ENCODE measurements around the gene MGLL.

MGLL gene

DNA sequence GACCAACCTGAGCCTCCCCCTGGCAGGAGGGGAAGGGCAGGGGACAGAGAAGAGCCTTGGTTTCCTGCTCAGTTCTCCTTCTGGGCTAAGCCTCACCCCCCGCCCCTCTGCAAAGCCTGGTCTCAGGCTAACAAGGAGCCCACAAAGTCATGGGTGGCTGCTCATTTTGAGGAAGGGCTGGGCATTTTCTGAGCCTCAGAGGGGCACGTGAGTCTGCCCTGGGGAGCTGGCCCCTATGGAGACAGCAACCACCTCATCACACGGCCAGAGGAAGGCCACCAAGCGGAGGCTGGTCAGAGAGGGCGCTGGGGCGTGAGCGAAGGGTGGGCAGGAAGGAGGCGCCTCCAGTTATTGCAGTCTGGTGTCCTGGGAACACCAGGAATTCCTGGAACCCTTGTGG lies 130.8 kb downstream of the MGLL start:
- Histone ChIP-seq H3K9me3 (ENCODE audit: low read depth, low read length) (no peaks in the 10 kb centered on the region), H3K9ac (ENCODE audit: insufficient read length) (no peak overlapping the region), H3K27ac (no peak overlapping the region), H3K4me3 (no peak overlapping the region), H3K36me3 (ENCODE audit: insufficient read depth, low read length) (no peaks in the 10 kb centered on the region)
- no peak for TF ChIP-seq POLR2AphosphoS5 (IDR thresholded peaks at IDR 0.05; ENCODE audit: borderline replicate concordance, low read depth, low read length)
- TF ChIP-seq EZH2 (IDR thresholded peaks at IDR 0.05) = no peak
- no peak for TF ChIP-seq FOXP2 (optimal IDR thresholded peaks at IDR 0.05; ENCODE audit: control extremely low read depth, extremely low read length, insufficient read depth)
- no peak for DNase-seq (ENCODE audit: low read depth, low spot score)

DNA sequence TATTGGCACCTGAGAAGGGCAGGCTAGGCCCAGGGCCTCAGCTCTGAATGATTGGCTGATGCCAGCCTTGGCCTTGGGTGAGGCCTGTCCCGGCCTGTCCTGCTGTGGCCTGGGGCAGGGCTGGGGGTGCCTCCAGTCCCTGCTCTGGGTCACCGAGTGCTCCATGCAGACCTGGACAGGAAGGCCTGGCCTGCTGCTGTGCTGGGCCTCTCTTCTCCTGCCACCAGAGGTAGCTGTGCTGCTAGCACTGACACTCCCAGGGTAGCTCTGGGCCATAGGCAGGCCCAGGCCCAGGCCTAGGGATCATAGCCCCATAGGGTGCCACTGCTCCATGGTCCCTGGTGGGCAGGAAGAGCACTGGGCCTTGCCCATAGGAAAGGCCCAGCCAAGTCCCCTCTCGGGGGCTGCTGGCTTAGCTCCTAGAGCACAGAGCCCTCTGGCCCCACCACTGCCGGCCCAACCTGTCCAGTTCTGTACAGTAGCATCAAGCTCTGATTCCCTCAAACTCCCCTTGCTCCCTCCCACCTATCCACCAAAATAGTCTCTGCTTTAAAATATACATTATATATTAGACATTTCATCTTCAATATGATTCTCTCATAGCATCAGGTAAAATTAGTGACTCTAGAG lies 131.4 kb downstream of the MGLL start:
- Histone ChIP-seq H3K9ac (ENCODE audit: insufficient read length) (no peak overlapping the region), H3K36me3 (ENCODE audit: insufficient read depth, low read length) (no peaks in the 10 kb centered on the region), H3K27ac (no peak overlapping the region), H3K9me3 (ENCODE audit: low read depth, low read length) (no peaks in the 10 kb centered on the region), H3K4me3 (no peak overlapping the region)
- no peak for TF ChIP-seq FOXP2 (optimal IDR thresholded peaks at IDR 0.05; ENCODE audit: control extremely low read depth, extremely low read length, insufficient read depth)
- TF ChIP-seq EZH2 (IDR thresholded peaks at IDR 0.05) = no peak
- no peak for TF ChIP-seq POLR2AphosphoS5 (IDR thresholded peaks at IDR 0.05; ENCODE audit: borderline replicate concordance, low read depth, low read length)
- DNase-seq (ENCODE audit: low read depth, low spot score) = no peak

DNA sequence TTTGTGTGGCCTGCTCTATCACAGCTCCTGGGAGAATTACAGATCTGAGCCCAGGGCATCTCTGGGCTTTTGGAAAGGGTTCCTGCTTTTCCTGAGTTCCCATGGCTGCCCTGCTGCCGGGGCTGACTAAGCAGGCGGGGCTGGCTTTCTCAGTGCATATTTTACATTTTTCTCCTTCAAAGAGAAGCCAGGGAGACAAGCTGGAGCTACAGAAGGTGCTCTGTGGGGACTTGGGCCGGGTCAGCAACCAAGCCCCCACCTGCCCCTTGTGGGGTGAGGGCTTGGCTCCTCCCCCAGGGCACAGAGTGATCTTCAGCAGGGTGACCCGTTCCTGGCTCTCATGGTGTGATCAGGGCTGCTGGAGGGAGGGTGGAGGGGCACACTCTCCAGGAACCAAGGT lies 132.2 kb downstream of the MGLL start:
- Histone ChIP-seq H3K4me3 (no peak overlapping the region), H3K9me3 (ENCODE audit: low read depth, low read length) (no peaks in the 10 kb centered on the region), H3K9ac (ENCODE audit: insufficient read length) (no peak overlapping the region), H3K36me3 (ENCODE audit: insufficient read depth, low read length) (no peaks in the 10 kb centered on the region), H3K27ac (no peak overlapping the region)
- no peak for DNase-seq (ENCODE audit: low read depth, low spot score)
- TF ChIP-seq POLR2AphosphoS5 (IDR thresholded peaks at IDR 0.05; ENCODE audit: borderline replicate concordance, low read depth, low read length) (no peak), EZH2 (IDR thresholded peaks at IDR 0.05) (no peak), FOXP2 (optimal IDR thresholded peaks at IDR 0.05; ENCODE audit: control extremely low read depth, extremely low read length, insufficient read depth) (no peak)

DNA sequence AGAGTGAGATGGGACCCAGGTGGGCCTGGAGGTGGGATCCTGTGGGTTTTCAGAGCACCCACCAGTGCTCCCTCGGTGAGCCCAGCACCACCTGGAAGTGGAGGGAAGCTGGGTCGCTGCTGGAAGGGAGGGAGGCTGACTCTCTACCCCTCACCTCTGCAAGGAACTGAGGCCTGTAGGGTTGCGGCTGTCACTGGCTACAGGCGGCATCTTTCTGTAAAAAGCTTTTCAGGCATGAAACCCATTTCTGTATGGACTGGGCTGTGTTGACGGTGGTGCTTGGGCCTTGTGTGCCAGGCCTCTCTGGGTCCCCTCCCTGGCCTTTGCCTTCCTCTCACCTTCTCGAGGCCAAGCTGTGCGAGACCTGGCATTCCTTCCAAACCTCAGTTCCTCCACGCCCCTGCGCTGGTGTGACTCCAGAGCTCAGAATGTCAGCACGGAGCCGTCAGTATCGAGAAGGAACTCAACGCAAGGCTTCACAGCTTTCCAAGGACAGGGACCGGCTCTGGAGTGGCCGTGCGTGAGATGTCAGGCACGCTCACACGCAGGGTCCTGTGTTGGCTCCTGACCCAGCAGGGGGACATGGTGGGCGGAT lies 133.0 kb downstream of the MGLL start:
- Histone ChIP-seq H3K9ac (ENCODE audit: insufficient read length) (no peak overlapping the region), H3K27ac (no peak overlapping the region), H3K4me3 (no peak overlapping the region)

DNA sequence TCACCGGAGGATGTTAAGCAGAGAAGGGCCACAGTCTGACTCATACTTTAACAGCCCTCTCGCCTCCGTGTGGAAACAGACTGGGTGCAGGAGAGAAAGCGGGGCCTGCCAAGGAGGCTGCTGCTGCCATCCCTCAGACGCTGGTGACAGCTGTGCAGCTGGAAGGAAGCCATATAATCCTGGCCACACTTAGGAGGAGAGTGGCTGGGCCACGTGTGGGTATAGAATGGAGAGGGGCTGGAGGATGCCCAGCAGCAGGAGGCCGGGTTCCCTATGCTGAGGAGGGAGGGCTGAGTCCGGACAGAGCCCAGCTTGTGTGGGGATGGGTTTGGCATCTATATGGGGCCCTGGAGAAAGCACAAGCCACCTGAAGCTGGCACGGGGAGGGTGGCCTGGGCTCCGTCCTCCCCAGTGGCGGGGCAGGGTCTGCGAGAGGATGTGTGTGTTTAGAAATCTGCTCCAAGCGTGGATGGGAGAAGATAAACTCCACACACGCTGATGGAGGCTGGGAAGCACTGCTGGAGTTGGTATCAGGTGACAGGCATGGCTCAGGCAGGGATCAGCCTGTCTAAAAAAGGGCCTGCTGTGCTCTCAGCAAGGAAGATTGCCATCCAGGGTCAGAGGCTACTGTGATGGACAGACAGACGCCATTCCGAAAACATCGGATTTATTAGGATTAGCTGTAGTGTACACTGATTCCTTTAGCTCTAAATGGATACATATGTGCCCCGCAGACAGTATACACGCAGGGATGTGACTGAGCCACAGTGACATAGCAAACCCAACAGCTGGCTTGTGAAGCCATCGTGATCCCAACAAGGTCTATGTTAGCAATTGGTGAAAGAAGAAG lies 133.7 kb downstream of the MGLL start:
- H3K4me3 ChIP-seq = no peak overlapping the region
- H3K9me3 ChIP-seq (ENCODE audit: low read depth, low read length) = no peaks in the 10 kb centered on the region
- no peak overlapping the region for H3K9ac ChIP-seq (ENCODE audit: insufficient read length)
- no peaks in the 10 kb centered on the region for H3K36me3 ChIP-seq (ENCODE audit: insufficient read depth, low read length)
- H3K27ac ChIP-seq = no peak overlapping the region
- DNase-seq (ENCODE audit: low read depth, low spot score) = no peak
- TF ChIP-seq POLR2AphosphoS5 (IDR thresholded peaks at IDR 0.05; ENCODE audit: borderline replicate concordance, low read depth, low read length) = no peak
- no peak for TF ChIP-seq FOXP2 (optimal IDR thresholded peaks at IDR 0.05; ENCODE audit: control extremely low read depth, extremely low read length, insufficient read depth)
- TF ChIP-seq EZH2 (IDR thresholded peaks at IDR 0.05) = no peak

More for the DNA sequence above, 133.0 kb downstream of the MGLL start:
- no peak for DNase-seq (ENCODE audit: low read depth, low spot score)
- H3K36me3 ChIP-seq (ENCODE audit: insufficient read depth, low read length) = no peaks in the 10 kb centered on the region
- no peaks in the 10 kb centered on the region for H3K9me3 ChIP-seq (ENCODE audit: low read depth, low read length)
- TF ChIP-seq FOXP2 (optimal IDR thresholded peaks at IDR 0.05; ENCODE audit: control extremely low read depth, extremely low read length, insufficient read depth) (no peak), EZH2 (IDR thresholded peaks at IDR 0.05) (no peak), POLR2AphosphoS5 (IDR thresholded peaks at IDR 0.05; ENCODE audit: borderline replicate concordance, low read depth, low read length) (no peak)

DNA sequence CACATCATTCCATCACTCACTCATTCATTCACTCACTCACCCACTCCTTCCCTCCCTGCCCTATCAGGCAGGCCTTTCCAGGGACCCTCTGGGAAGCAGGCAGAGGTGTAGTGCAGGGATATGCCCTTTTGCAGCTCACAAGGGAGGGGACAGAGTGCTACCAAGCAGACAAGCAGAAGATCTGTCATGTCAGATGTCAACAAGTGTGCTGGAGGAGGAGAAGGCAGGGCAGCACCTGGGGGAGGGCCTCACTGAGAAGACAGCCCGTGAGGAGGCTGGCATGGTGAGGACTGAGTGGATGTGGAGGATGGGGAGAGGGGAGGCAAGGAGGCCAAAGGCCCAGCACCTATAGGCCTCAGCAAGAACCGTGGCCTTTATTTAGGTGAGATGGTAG lies 134.3 kb downstream of the MGLL start:
- H3K9ac ChIP-seq (ENCODE audit: insufficient read length) = no peak overlapping the region
- TF ChIP-seq EZH2 (IDR thresholded peaks at IDR 0.05) (no peak), POLR2AphosphoS5 (IDR thresholded peaks at IDR 0.05; ENCODE audit: borderline replicate concordance, low read depth, low read length) (no peak), FOXP2 (optimal IDR thresholded peaks at IDR 0.05; ENCODE audit: control extremely low read depth, extremely low read length, insufficient read depth) (no peak)
- no peak overlapping the region for H3K27ac ChIP-seq
- no peaks in the 10 kb centered on the region for H3K36me3 ChIP-seq (ENCODE audit: insufficient read depth, low read length)
- no peaks in the 10 kb centered on the region for H3K9me3 ChIP-seq (ENCODE audit: low read depth, low read length)
- no peak for DNase-seq (ENCODE audit: low read depth, low spot score)
- no peak overlapping the region for H3K4me3 ChIP-seq

DNA sequence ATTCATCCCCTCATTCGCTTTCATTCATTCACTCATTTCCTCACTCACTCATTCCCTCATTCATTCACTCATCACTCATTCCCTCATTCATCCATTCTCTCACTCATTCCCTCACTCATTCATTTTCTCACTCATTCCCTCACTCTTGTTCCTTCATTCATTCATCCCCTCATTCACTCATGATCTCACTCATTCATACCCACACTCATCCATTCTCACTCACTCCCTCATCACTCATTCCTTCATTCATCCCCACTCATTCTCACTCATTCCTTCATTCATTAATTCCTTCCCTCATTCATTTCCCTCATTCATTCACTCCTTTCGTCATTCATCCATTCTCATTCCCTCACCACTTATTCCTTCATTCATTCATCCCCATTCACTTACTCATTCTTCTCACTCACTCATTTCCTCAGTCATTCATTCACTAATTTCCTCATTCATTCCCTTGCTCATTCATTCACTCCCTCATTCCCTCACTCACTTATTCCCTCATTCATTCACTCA lies 135.0 kb downstream of the MGLL start:
- Histone ChIP-seq H3K9ac (ENCODE audit: insufficient read length) (no peak overlapping the region), H3K27ac (no peak overlapping the region), H3K4me3 (no peak overlapping the region), H3K9me3 (ENCODE audit: low read depth, low read length) (no peaks in the 10 kb centered on the region), H3K36me3 (ENCODE audit: insufficient read depth, low read length) (no peaks in the 10 kb centered on the region)
- TF ChIP-seq FOXP2 (optimal IDR thresholded peaks at IDR 0.05; ENCODE audit: control extremely low read depth, extremely low read length, insufficient read depth) (no peak), EZH2 (IDR thresholded peaks at IDR 0.05) (no peak), POLR2AphosphoS5 (IDR thresholded peaks at IDR 0.05; ENCODE audit: borderline replicate concordance, low read depth, low read length) (no peak)
- DNase-seq (ENCODE audit: low read depth, low spot score) = no peak

DNA sequence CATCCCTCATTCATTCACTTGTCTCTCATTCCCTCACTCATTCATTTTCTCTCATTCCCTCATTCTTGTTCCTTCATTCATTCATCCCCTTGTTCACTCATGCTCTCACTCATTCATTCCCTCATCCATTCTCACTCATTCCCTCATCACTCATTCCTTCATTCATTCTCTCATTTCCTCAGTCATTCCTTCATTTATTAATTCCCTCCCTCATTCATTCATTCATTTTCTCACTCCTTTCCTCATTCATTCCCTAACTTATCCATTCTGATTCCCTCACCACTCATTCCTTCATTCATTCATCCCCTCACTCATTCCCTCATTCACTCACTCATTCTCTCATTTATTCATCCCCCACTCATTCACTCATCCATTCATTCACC lies 135.8 kb downstream of the MGLL start:
- TF ChIP-seq POLR2AphosphoS5 (IDR thresholded peaks at IDR 0.05; ENCODE audit: borderline replicate concordance, low read depth, low read length) = no peak
- TF ChIP-seq EZH2 (IDR thresholded peaks at IDR 0.05) = no peak
- no peak for TF ChIP-seq FOXP2 (optimal IDR thresholded peaks at IDR 0.05; ENCODE audit: control extremely low read depth, extremely low read length, insufficient read depth)
- no peaks in the 10 kb centered on the region for H3K9me3 ChIP-seq (ENCODE audit: low read depth, low read length)
- DNase-seq (ENCODE audit: low read depth, low spot score) = no peak
- no peak overlapping the region for H3K4me3 ChIP-seq
- H3K27ac ChIP-seq = no peak overlapping the region
- no peaks in the 10 kb centered on the region for H3K36me3 ChIP-seq (ENCODE audit: insufficient read depth, low read length)
- no peak overlapping the region for H3K9ac ChIP-seq (ENCODE audit: insufficient read length)

All from SK-N-MC (cell line).